C4-2B (cell line): ENCODE measurements around the gene RPRD1B.

Source experiments
- ZFX ChIP-seq: fragments of 450-650 bp; IDR thresholded peaks from 2 replicates; pipeline ENCODE4 v1.6.1; 2017
- TF ChIP-seq, protein P1 (sequence below): fragments of 450-650 bp; conservative IDR thresholded peaks from 2 replicates; pipeline ENCODE4 v1.5.1; 2017; ENCODE audit warnings: mild to moderate bottlenecking

DNA sequence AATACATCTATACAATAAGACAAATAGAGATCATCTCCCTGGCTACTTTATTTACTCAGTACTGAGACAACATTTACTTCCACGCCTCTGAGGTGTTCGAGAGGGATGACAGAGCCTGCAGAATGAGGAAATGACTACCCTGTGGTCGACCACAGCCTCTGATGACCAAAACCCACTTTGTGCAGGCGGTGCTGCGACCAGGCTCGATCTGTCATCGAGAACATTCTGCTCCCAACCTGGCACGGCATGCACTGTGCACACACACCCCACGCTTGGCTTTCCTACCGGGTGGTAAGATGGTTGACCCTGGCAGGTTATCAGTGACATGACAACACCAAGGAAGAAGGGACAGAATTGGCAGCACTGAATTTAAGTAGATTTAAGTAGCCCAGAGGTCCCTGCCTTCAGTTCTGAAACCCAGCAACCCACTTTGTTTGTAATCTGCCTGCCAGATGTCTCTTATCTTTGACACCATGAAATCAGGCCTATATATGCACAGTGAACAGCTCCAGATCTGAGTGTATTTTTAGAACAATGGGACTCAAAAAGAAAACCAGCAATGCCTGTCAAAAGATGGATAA is 42.9 kb upstream of the RPRD1B start:
- TF ChIP-seq, protein P1, sequence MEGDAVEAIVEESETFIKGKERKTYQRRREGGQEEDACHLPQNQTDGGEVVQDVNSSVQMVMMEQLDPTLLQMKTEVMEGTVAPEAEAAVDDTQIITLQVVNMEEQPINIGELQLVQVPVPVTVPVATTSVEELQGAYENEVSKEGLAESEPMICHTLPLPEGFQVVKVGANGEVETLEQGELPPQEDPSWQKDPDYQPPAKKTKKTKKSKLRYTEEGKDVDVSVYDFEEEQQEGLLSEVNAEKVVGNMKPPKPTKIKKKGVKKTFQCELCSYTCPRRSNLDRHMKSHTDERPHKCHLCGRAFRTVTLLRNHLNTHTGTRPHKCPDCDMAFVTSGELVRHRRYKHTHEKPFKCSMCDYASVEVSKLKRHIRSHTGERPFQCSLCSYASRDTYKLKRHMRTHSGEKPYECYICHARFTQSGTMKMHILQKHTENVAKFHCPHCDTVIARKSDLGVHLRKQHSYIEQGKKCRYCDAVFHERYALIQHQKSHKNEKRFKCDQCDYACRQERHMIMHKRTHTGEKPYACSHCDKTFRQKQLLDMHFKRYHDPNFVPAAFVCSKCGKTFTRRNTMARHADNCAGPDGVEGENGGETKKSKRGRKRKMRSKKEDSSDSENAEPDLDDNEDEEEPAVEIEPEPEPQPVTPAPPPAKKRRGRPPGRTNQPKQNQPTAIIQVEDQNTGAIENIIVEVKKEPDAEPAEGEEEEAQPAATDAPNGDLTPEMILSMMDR = no peak
- TF ChIP-seq ZFX = no peak
